Omental fat pad (tissue), 4 donors: Measurements from ENCODE around the gene TCF7L2. TPM values are rescaled to one million over a fixed set of nuclear protein-coding genes. Genes with fewer than 3 reads are reported as not detected.

Experiments used
- ATAC-seq: fragments of 150-250 bp; one replicate; pipeline ENCODE4 v1.9.1; 2016; ENCODE audit warnings: mild to moderate bottlenecking, moderate library complexity; ENCODE audit not compliant: low FRiP score
- DNase-seq: peaks from one replicate; pipeline ENCODE4 v3.0.0-alpha.2; 2019; ENCODE audit warnings: low spot score
- total RNA-seq, 4 donors: library from RNA; depleted of rRNA; stranded (reverse); fragments of >200 nt; gene quantifications; one replicate each; pipeline ENCODE4 v1.1.0, GENCODE V29; 2016
- TF ChIP-seq, protein P1 (sequence below), 3 donors: fragments of 450-650 bp; IDR thresholded peaks; one replicate each; pipeline ENCODE4 v1.5.1; 2016 to 2017; ENCODE audit warnings: antibody characterized with exemption in 3 of 3, mild to moderate bottlenecking in 3 of 3, moderate library complexity in 2 of 3

TCF7L2 gene
- total RNA-seq, 4 donors from 2014 or later = 22.5 to 30.6 (median 28.5) TPM

DNA sequence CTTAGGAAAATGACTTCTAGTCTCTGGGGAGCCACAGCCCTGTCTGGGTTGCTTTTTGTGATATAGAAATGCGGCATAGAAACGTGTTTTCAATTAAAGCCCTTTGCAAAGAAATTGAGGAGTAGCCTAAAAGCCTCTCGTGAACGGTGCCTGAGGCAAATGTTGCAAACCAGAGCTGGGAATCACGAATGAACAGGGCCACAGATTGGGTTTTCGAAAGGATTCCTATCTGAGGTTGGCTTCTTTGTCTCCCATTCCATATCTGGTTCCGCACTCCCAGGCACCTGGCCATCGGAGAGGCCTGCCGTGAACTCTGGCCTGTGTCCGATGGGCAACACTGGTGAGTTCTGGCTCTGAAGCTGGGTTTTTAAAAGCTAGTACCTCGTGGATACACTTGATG is 221.6 kb downstream of the TCF7L2 start:
- DNase-seq (no peak), ATAC-seq (no peak)
- TF ChIP-seq, protein P1, sequence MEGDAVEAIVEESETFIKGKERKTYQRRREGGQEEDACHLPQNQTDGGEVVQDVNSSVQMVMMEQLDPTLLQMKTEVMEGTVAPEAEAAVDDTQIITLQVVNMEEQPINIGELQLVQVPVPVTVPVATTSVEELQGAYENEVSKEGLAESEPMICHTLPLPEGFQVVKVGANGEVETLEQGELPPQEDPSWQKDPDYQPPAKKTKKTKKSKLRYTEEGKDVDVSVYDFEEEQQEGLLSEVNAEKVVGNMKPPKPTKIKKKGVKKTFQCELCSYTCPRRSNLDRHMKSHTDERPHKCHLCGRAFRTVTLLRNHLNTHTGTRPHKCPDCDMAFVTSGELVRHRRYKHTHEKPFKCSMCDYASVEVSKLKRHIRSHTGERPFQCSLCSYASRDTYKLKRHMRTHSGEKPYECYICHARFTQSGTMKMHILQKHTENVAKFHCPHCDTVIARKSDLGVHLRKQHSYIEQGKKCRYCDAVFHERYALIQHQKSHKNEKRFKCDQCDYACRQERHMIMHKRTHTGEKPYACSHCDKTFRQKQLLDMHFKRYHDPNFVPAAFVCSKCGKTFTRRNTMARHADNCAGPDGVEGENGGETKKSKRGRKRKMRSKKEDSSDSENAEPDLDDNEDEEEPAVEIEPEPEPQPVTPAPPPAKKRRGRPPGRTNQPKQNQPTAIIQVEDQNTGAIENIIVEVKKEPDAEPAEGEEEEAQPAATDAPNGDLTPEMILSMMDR (IDR thresholded peaks at IDR 0.05) = no peak

DNA sequence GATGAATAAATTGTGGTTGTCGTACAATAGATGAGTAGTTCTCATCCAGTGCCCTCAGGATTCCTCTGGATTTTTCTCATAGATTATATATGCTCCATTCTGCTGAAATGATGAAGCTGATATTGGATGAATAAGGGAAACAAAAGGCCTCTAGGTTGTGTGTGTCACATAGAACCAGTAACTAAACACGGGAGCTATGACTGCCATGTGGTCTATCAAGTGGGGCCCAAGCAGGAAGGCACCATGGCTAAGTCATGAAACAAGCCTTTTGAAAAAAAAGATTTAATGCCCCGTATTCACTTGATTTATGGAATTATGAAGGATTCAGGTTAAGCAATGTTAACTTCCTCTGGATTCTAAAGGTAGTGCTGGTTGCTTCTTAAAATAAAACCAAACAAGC is 225.1 kb downstream of the TCF7L2 start:
- TF ChIP-seq, protein P1 (IDR thresholded peaks at IDR 0.05) = no peak
- no peak for ATAC-seq
- no peak for DNase-seq

DNA sequence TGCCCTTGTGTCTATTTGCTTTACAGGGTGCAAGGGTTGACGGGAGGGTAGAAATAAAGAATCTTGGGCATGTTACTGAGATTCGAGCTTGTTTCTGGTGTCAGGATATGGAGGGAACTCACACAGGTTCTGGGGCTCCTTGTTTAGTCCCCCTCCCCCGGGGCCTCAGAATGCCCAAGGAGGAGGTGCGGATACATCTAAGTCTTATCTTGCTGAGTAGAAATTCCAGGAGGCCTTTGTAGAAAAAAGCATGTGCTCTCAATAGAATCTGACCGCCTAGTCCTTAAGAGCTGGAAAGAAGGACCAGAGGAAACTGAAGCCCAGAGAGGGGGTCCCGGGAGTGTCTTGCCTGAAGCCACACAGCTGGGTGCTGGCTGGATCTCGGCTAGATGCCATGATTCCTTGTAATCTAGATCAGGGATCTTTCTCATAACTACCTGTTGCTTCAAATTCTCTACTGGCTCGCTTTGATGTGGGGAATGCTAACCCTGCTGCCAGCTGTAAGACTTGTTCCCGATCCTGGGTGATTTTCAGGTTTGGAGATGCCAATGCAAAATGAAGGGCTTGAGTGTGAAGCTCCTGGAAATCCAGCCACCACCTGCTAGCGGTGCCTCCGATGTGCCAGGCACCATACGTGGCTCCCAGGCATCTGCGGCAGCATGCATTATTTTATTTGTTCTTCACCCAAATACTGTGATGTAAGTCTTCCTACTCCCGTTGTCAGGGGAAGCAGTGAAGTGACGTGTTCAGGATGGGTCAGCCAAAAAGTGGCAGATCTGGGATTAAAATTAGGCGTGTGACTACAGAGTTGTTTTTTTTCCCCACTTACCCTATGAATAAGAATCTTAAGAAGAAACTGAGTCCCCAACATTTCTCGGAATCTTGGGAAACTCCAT is 226.0 kb downstream of the TCF7L2 start:
- TF ChIP-seq, protein P1 (IDR thresholded peaks at IDR 0.05) = no peak
- ATAC-seq (no peak), DNase-seq (no peak)

DNA sequence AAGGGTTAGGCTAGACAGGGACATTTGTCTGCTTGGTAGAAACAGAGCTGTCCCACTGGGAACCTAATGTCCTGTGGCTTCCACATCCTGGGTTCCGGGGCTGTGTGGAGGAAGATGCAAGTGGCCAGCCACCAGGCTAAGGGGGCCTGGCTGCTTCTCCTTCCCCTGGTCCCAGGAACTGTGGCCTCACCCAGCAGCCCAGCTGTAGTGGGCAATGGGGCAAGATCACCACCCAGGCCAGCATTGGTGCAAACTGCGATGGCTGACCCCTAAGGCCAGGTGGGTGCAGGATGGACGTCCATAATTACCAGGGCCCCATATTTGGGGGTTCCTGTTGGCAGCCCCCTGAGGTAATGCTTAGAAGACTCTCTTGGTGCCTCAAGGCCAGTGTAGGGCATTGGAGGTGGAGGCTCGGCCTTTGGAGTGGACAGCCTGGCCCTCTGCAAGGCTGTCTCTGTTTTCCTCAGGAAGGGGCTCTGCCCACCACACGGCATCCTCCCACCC is 226.7 kb downstream of the TCF7L2 start:
- DNase-seq (no peak), ATAC-seq (no peak)
- TF ChIP-seq, protein P1 (IDR thresholded peaks at IDR 0.05) = no peak

DNA sequence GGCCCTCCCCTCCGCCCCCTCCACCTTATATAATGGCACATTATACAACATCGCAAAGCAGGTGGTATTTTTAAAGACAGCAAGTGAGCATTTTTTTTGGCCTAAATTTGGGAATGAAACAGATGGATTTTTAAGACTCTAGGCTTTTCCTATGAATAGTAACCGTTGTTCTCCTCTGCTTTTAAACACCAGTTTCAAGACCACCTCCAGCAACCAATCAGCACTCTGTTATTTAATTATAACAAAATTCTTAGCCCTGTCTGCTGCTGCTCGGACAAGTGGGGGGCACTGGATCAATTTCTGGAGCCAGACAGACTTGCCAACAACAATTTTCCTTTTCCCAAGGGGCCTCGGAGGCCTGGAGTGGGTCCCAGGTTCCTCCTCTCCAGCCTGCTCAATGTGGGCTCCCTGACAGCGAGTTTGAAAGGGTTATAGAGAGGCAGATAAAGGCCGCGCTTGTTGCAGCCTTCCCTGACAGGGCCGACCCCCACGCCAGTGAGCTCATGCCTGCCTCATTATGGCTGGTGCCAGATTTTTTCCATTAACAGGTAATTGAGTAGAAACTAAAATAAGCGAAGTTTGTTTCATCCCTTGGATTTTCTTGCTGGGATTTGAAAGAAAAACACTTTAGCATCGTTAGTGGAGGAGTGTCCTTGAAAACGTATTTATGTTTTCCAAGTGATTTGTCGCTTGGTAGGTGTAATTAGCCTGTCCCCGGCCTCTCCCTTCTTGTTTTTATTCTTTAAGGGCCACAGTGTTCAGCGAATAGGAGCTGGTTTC is 227.3 kb downstream of the TCF7L2 start:
- ATAC-seq = no peak
- TF ChIP-seq, protein P1 (IDR thresholded peaks at IDR 0.05) = no peak
- DNase-seq = no peak

DNA sequence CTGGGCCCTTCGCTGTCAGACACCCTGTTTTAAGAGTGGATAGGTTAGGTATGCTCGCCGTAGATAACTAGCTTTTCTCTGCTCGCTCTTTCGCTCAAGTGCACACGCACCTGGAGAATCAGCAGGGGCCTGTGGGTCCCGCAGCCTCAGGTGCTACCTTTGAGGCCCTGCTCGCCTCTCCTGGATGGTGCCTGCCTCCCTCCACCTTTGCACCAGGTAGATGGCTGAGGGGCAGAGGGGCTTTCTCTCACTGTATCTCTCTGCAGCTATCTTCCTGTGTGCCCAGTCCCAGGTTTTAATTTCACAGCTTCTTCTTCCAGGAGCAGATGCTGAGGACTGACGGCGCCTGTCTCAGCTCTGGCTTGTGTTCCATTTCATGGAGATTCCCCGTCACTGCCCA is 227.9 kb downstream of the TCF7L2 start:
- DNase-seq = no peak
- ATAC-seq = no peak
- TF ChIP-seq, protein P1 (IDR thresholded peaks at IDR 0.05) = no peak
